Activated T-helper 17 cell treated with anti-CD3 and anti-CD28 coated beads, Interleukin-2, amount 50 U/mL, for 72 hours (primary cell): Measurements from ENCODE around the gene RNF40. TPM values are rescaled to one million over a fixed set of nuclear protein-coding genes. Genes with fewer than 3 reads are reported as not detected.

Source experiments
- total RNA-seq, 2 donors: library from RNA; stranded (reverse); gene quantifications; one replicate each; pipeline ENCODE4 v1.2.3, GENCODE V29; 2022

The RNF40 gene
- total RNA-seq, 2 donors from 2014 or later: 90.7 to 95.1 TPM

Other genes with a start within 250 kb of the RNF40 start
- 1 to 10 TPM; 3.7 to 5.3 TPM for gene ZNF768, start 235.8 kb upstream of the RNF40 start, total RNA-seq
- gene ZNF747, start 227.5 kb upstream of the RNF40 start, total RNA-seq: 10 to 100 TPM in 1 of 2 donors, 1 to 10 TPM in 1; 6.9 to 12.9 TPM
- 10 to 100 TPM; 13.8 to 14.1 TPM for gene ZNF764, start 203.9 kb upstream of the RNF40 start, total RNA-seq
- 1 to 10 TPM; 7.3 to 9.7 TPM for gene ZNF688, start 190.6 kb upstream of the RNF40 start, total RNA-seq
- 10 to 100 TPM; 10.5 to 15.5 TPM for gene ZNF785, start 176.6 kb upstream of the RNF40 start, total RNA-seq
- 10 to 100 TPM in 1 of 2 donors, 1 to 10 TPM in 1; 5.9 to 12.1 TPM for gene ZNF689, start 151.9 kb upstream of the RNF40 start, total RNA-seq
- 10 to 100 TPM; 76.6 to 97.5 TPM for gene PRR14, start 111.4 kb upstream of the RNF40 start, total RNA-seq
- 100 to 1,000 TPM in 1 of 2 donors, 10 to 100 TPM in 1; 92.6 to 140 TPM for gene FBRS, start 103.9 kb upstream of the RNF40 start, total RNA-seq
- 10 to 100 TPM; 63.6 to 86.7 TPM for gene SRCAP, start 63.2 kb upstream of the RNF40 start, total RNA-seq
- gene PHKG2, start 13.9 kb upstream of the RNF40 start, total RNA-seq: 10 to 100 TPM; 30.0 to 43.3 TPM
- 1 to 10 TPM; 2.9 TPM for gene CFAP119, start 260 bp upstream of the RNF40 start, total RNA-seq
- under 1 TPM; 0.28 to 0.48 TPM for gene ZNF629, start 24.9 kb downstream of the RNF40 start, total RNA-seq
- 10 to 100 TPM; 34.1 to 39.3 TPM for gene BCL7C, start 131.8 kb downstream of the RNF40 start, total RNA-seq
- under 1 TPM; 0.15 to 0.26 TPM for gene CTF1, start 134.3 kb downstream of the RNF40 start, total RNA-seq
- 10 to 100 TPM; 32.2 to 40.7 TPM for gene FBXL19, start 161.2 kb downstream of the RNF40 start, total RNA-seq
- 10 to 100 TPM; 12.4 to 25.8 TPM for gene ORAI3, start 186.7 kb downstream of the RNF40 start, total RNA-seq
- gene SETD1A, start 195.4 kb downstream of the RNF40 start, total RNA-seq: 10 to 100 TPM; 27.5 to 33.7 TPM
- gene HSD3B7, start 222.9 kb downstream of the RNF40 start, total RNA-seq: 1 to 10 TPM; 8.8 TPM
- under 1 TPM; 0.17 to 0.95 TPM for gene STX1B, start 248.3 kb downstream of the RNF40 start, total RNA-seq